Measurements from ENCODE around the gene CYSTM1.
A peak's percentile ranks its signal among the peaks of the same experiment; 100 is the strongest.

The CYSTM1 gene

DNA sequence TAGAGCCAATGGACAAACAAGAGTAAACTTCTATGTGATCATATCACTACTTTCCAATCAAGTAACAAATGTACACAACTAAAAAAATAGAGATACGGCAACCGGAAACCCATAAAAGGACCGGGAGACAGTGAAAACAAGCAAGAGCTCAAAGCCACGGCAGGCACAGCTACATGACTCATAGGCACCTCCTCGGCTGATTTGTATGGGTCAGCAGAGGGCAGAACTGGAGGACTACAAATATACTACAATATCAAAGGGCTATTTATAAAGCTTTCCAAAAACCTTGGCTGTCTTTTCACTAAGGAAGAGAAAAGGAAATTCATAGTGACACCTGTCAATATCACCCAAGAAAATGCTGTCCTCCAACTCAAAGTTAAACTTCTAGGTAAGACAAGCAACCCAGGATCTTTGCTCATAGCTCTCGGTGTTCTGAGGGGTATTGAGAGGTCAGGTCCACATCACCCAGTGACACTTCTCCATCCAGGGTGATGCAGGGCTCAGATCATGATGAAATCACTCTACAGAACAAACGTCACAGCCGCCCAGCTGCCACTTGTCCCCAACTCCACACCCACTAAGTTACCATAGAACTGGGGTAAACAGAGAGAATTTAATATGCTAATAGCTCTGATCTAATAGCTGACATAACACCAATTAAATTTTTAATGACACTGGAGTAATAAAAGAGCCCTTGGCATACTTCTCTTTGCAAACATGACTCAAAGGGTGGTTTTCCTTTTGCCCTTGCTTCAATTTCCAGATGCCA is 86.6 kb downstream of the CYSTM1 start:
- DNase-seq = peak; percentile 53

DNA sequence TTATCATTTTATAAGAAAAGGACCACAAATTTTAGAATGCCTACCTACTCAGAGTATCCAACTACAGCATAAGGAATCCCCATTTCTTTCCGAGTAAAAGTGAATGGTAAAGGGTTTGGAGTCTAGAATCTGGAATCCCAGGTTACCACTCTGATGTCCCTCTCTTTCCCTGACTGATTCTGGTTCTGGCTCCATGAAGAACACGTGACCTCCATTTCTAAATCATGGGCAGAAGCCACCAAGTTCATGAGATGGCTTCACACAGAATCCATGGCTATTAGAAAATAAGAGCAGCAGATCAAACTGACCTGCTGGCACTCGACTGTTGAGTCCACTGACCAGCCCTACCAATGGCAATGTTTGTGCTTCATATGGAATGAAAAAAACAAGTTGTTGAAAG is 87.2 kb downstream of the CYSTM1 start:
- DNase-seq = peak; percentile 53

DNA sequence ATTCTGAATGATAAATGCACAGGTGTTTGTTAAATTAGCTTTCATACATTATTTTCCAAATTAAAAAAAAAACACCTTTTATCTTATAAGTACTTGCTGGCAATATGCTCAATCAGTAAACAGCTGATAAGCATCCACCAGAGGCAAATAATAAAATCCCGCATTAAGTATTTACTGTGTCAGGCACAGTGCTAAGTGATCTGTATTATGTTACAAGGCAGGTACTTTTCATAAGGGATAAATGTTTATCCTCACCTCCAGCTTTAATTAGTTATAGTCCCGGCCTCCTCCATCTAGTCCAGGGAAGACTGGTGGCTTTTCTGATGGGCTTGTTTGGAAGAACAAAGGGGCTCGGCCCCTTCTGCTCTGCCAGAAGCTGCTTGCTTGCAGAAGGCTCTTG is 87.9 kb downstream of the CYSTM1 start:
- peak; percentile 42 for DNase-seq

DNA sequence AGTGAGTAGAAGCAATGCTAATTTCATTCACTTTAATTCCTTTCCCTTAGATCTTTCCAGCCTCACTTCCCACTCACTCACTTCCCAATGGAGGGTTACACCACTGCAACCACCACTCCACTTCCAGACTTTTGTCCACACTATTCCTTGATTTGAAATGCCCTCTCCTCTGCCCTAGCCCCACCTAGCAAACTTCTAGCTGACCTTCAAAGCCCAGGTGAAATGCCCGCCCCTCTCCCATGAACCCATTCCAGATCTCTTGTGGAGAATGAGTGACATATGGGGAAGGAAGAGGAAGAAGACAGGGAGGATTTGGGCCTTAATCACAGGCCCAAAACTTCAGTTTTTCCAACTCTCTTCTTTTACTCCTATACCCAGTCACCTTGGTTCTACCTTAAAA is 90.9 kb downstream of the CYSTM1 start:
- no peak for DNase-seq

DNA sequence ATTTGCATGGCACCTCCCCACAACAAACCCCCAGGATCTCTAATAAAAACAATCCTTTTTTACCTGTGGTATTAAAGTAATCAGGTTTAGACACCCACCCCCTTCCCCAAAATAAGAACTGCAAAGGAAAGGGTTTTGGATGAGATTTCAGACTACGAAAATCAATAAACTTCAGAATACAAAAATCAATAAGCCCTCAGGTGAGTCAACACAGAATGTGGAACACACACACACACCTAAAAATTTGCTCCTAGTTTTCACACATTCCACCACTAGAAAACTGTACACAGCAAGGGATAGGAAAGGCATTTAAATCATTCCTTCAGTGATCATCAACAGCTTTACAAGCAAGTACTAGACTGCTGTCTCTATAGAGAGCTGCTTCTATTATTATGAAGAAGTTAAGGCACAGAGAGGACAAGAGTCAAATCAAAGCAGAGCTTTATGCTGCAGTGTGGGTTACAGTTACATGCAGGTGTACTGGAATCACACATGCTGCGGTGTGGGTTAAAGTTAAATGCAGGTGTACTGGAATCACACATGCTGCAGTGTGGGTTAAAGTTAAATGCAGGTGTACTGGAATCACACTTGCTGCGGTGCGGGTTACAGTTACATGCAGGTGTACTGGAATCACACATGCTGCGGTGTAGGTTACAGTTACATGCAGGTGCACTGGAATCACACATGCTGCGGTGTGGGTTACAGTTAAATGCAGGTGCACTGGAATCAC is 91.6 kb downstream of the CYSTM1 start:
- no peak for DNase-seq

DNA sequence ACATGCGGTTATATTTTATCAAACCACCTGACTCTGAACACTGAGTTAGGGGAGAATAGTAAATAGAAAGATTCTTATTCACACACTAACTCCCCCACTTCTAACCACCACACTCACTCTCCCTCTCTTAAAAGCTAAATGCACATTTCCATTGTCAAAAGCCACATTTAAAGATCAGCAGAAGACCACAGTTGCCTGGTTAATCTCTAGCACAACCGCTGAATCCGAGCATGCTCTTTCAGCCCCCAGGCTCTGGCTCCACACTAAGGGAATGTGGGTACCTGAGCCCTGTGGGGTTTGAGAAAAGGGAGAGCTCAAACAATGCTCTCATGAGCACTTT is 92.2 kb downstream of the CYSTM1 start:
- DNase-seq = no peak

DNA sequence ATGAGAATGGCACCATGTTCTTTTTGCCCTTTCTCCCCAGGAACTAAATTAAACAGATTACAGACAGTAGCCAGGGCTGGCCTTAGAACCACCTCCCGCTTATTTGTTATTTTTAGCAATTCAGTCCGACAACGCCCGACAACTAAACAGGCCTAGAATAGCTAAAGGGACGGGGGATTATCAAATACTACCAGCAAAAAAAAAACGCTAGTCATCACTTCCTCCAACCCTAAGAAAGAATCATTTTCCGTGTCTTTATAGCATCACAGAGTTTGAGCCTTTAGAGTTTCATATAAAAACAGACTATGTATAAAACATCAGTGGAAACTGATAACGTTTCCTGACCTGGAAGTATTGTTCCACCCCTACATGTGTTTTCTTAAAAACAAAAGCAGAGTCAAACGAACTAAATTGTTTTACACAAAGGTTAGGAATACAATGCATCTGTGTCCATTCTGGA is 92.6 kb downstream of the CYSTM1 start:
- DNase-seq = no peak

DNA sequence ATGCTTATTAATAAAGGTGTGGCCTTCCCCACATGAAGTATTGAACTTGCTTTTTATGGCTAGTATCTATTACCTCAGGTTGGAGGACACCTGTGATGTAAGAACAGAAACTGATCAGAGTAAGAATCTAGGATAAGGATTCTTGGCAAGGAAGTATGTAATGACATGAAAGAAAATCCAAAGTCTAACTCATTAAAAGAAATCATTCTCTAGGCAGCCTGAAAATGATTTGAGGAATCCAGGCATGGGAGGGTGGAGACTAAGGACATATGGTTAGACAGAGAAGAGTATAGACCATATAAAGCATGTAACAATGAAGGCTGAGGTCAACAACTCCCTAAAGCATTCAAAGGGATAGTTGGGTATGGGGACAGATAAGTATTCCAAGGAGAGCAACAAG is 95.0 kb downstream of the CYSTM1 start:
- no peak for DNase-seq

DNA sequence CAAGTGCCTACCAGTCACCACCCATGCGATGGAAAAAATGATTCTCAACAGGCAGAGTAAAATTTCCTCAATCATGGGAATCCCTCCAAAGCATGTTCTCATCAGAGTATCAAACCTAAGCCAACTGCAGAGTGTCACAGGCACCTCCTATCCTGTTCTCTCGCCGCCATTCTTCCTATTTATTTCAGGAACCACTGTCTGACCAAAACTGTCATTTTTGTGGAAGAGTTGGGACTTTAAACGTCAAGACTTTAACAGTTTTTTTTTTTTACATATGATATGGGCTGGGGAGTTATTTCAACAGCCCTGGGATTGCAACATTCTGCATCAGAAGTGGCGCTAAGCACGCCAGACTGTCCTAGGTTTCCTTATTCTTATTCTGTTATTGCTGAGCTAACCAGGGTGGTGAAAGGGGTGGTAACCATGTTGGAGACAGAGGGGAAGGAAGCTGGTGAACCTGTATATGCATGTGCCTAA is 98.5 kb downstream of the CYSTM1 start:
- no peak for DNase-seq

DNA sequence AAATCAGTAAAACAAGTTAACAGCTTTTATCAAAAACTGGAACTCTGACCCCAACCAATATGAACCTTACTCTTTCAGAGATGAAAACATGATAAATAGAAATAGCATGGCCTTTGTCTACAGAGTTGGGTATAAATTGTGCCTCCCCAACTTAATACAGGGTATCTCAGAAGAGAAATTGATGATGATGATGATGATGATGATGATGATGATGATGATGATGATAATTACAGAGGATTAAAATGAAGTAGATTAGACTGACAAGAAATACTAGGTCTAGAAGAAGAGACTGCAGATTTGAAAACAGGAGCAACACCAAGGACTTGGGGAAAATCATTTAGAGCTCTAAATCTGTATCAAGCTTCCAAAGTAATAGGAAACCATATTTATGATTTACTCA is 100.8 kb downstream of the CYSTM1 start:
- no peak for DNase-seq

DNA sequence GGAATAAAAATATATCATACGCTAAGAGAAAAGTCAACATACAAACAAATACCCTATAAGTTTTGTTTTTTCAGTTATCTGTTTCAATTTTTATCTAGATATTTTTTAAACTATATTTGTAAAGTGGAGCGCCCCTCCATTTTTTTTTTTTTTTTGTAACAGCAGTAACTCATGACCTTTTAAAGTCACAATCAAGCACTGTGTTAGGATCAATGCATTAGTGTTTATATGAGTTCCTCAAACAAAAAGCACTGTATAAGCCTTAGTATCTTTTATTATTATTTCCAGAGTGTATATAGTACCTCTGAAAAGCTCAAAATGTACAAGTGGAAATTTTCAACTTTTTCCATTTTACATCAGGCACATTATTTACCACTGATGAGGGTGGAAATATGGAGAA is 107.3 kb downstream of the CYSTM1 start:
- no peak for DNase-seq

DNA sequence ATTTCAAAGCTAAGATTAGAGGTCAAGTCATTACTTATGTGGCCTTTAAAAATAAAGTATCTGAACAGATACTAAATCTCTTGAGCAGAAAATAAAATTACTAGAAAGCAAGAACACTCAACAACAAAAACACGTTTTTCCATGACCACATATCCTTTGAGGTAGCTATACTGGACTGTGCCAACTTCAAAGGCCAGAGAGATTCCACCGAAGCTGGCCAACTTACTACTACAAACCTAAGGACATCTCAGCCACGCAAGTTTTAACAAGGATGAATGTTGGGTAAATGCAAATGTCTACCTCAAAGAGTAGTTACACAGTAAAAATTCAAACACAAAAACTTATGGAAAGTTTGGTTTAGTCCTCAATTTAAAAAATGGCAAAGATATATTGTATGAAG is 109.0 kb downstream of the CYSTM1 start:
- no peak for DNase-seq

DNA sequence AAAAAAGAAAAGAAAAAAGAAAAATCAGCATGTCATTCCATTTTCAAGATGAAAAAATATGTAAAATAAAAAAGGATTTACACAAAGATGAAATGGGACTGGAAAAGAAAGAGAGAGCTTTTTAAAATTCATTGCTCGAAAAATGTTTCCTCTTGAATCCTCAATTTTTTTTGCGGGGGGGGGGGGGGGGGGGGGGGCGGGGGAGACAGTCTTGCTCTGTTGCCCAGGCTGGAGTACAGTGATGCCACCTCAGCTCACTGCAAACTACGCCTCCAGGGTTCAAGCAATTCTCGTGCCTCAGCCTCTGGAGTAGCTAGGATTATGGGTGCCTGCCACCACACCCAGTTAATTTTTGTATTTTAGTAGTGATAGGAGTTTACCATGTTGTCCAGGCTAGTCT is 111.4 kb downstream of the CYSTM1 start:
- no peak for DNase-seq

DNA sequence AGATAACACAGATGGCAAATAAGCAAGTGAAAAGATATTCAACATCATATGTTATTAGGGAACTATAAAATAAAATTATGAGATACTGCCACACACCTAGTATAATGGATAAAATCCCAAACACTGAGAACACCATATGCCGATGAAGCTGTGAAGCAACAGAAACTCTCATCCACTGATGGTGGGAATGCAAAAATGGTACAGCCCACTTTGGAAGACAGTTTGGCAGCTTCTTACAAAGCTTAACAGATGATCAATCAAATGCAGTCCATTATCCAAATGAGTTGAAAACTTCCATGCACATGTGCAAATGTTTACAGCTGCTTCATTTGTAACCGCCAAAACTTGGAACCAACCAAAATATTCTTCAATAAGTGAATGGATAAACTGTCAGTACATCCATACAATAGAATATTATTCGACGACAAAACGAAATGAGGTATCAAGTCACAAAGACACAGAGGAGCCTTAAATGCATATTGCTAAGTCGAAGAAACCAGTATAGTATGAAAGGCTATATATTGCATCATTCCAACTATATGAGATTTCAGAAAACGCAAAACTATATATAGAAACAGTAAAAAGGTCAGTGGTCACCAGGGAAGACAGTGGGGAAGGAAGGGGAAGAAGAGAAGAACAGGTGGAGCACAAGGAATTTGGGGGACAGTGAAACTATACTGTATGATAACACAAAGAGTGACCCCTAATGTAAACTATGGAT is 113.0 kb downstream of the CYSTM1 start:
- no peak for DNase-seq

DNA sequence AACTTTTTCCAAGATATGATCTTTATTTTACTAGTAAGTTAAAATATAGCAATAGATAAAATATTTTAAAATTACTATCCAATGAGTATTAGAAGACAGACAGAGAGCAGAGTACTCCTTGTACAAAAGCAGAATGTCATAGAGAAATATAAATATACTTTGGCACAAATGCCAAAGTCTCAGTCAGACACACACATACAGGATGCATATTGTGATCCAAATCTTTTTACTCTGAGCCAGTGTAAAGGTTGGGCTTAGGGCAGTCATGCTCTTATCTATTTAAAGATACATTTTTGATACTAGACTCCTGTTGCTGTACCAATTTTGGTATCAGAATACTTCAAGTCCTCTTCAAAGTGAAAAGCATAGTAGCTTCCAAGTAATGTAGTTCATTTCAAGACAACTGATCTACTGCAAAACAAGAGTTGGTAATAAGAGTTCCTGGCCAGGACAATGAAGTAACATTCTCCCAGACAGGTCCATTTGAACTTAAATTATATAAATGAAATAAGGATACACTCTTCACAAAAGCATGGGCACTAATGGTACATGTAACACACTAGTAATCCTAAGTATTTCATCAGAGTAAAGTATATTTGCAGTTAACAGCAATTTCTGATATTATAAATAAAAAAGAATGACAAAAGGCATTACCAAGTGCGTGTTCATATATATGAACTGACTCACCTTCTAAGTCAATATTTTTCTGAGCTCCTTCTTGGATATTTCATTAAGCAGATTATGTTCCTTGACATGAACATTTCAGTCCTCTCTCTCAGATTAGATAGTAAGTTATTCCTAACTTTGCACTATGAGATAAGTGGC is 117.4 kb downstream of the CYSTM1 start:
- DNase-seq = no peak

Data from NCI-H510A treated with DMSO at 0.1 percent for 48 hours (cell line).